ENCODE measurements around the gene YIF1B. TPM values are rescaled to one million over a fixed set of nuclear protein-coding genes. Genes with fewer than 3 reads are reported as not detected.
A peak's percentile ranks its signal among the peaks of the same experiment; 100 is the strongest.

The YIF1B gene
- total and polyA plus RNA-seq, 9 of the 15 experiments (the other 6 are each of a cell fraction or from before 2014, with no cell fraction given), result 8.5 to 586 (median 323) TPM

- peaks cover 5% of the 10 kb centered on the region for H3K9me1 ChIP-seq (ENCODE audit: control insufficient read depth, insufficient read depth, low read length)
- H3K79me2 ChIP-seq (ENCODE audit: control insufficient read depth, insufficient read depth, low read length), result peaks cover 53% of the 10 kb centered on the region
- H2AFZ ChIP-seq (ENCODE audit: low read depth, low read length), result no peak overlapping the region
- H3K9ac ChIP-seq (ENCODE audit: insufficient read depth in 1 of 2, low read depth in 2 of 2, low read length in 2 of 2), result peak overlapping the region in 1 of 2 experiments; percentile 61; a peak in 2 of 4 replicates
- BruUV-seq (replicated peaks), result TSS peak; percentile 3
- intact Hi-C loops (cut with micrococcal nuclease) (no loop called here), in situ Hi-C loops (cut with MboI) (no loop called here)
- H3K4me1 ChIP-seq (replicated peaks in 1 of 2; ENCODE audit: control insufficient read depth in 2 of 2, insufficient read depth in 2 of 2, low read length in 2 of 2), result peaks cover 27 to 59% of the 10 kb centered on the region in 2 experiments
- 88% methylated on average over 22 of the region's 24 CpGs for WGBS (ENCODE audit: insufficient coverage, low coverage, missing lambda C conversion rate)
- no peak overlapping the region for H3K4me2 ChIP-seq (ENCODE audit: insufficient read depth, low read length)
- H3K27ac ChIP-seq (ENCODE audit: extremely low read depth, low read depth, low read length), result no peak overlapping the region
- no peak overlapping the region for H3K4me3 ChIP-seq
- H3K36me3 ChIP-seq (ENCODE audit: control insufficient read depth, insufficient read depth, low read length), result peaks cover 83% of the 10 kb centered on the region
- H3K27me3 ChIP-seq (ENCODE audit: control insufficient read depth in 2 of 2, insufficient read depth in 2 of 2, low read length in 2 of 2), result no peaks in the 10 kb centered on the region
- ChIA-PET CTCF (ENCODE audit: low intra/inter-chr PET ratio) (no interaction called here), POLR2A (no interaction called here)
- TF ChIP-seq POLR2G (IDR thresholded peaks at IDR 0.05; ENCODE audit: low read depth, low read length) (peak; percentile 29; the same call in 1 of the 2 replicates), RB1 (IDR thresholded peaks at IDR 0.05; ENCODE audit: low read depth) (no peak)
- no peak for FAIRE-seq
- H3K9me3 ChIP-seq (replicated peaks; ENCODE audit: control insufficient read depth, insufficient read depth, low read depth, low read length), result no peaks in the 10 kb centered on the region
- no peak for ATAC-seq
- no peak for DNase-seq (ENCODE audit: extremely low read depth in 1 of 4, low spot score in 3 of 4)
- peaks cover 5% of the 10 kb centered on the region; the same call in 1 of the 2 replicates for H4K20me1 ChIP-seq (replicated peaks; ENCODE audit: control insufficient read depth, insufficient read depth, low read length)
These were observed 6.7 kb downstream of the YIF1B start for GRCh38 chr19:38308926-38309614.

DNA sequence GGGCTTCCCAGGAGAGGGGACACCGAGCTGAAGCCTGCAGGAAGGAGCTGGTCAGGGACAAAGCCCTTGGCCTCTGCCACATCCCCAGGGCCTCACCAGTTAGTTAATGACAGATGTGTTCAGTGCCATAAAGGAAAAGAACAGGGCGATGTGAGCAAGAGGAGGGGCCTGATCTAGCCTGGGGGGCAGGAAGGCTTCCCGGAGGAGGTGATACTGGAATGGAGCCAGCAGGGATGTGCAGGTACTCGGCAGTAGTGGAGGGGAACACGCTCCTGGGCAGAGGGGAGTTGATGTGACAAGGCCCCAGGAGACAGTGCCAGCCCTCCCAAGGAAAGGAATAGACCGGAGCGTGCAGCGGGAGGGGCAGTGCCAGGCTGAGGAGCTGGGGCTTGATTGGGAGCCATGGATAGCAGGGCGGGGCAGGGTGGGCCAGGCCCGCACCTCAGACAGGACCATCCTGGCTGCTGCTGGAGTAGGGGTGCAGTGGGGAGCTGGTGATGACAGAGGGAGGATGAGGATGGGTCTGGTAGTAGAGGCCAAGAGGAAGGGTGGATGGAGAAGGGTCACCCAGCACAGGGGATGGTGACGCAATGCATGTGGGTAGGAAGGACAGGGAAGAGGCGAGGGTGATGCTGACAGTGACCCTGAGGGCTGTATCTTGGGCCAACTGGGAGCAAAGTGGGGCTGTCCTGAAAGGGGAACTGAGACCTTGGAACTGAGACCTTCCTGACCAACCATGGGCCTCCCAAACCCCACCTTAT is 7.6 kb downstream of the YIF1B start:
- WGBS (ENCODE audit: insufficient coverage, low coverage, missing lambda C conversion rate), result 90% methylated on average over 11 of the region's 12 CpGs
- H3K27ac ChIP-seq (ENCODE audit: extremely low read depth, low read depth, low read length), result no peak overlapping the region
- no TSS peak for BruUV-seq (replicated peaks)
- H3K79me2 ChIP-seq (ENCODE audit: control insufficient read depth, insufficient read depth, low read length), result peaks cover 45% of the 10 kb centered on the region
- no peak overlapping the region for H2AFZ ChIP-seq (ENCODE audit: low read depth, low read length)
- no peaks in the 10 kb centered on the region for H3K9me3 ChIP-seq (replicated peaks; ENCODE audit: control insufficient read depth, insufficient read depth, low read depth, low read length)
- ChIA-PET POLR2A (no interaction called here), CTCF (ENCODE audit: low intra/inter-chr PET ratio) (no interaction called here)
- intact Hi-C loops (cut with micrococcal nuclease), result no loop called here
- H3K4me2 ChIP-seq (ENCODE audit: insufficient read depth, low read length), result no peak overlapping the region
- DNase-seq (ENCODE audit: extremely low read depth in 1 of 4, low spot score in 3 of 4) (no peak), ATAC-seq (no peak), FAIRE-seq (no peak)
- no peaks in the 10 kb centered on the region for H3K27me3 ChIP-seq (ENCODE audit: control insufficient read depth in 2 of 2, insufficient read depth in 2 of 2, low read length in 2 of 2)
- no peak overlapping the region for H3K4me3 ChIP-seq
- peaks cover 86% of the 10 kb centered on the region for H3K36me3 ChIP-seq (ENCODE audit: control insufficient read depth, insufficient read depth, low read length)
- peaks cover 5% of the 10 kb centered on the region; the same call in 1 of the 2 replicates for H4K20me1 ChIP-seq (replicated peaks; ENCODE audit: control insufficient read depth, insufficient read depth, low read length)
- peaks cover 26 to 68% of the 10 kb centered on the region in 2 experiments for H3K4me1 ChIP-seq (replicated peaks in 1 of 2; ENCODE audit: control insufficient read depth in 2 of 2, insufficient read depth in 2 of 2, low read length in 2 of 2)
- in situ Hi-C loops (cut with MboI), result no loop called here
- H3K9ac ChIP-seq (ENCODE audit: insufficient read depth in 1 of 2, low read depth in 2 of 2, low read length in 2 of 2), result peak overlapping the region in 1 of 2 experiments; percentile 58; a peak in 2 of 4 replicates
- H3K9me1 ChIP-seq (ENCODE audit: control insufficient read depth, insufficient read depth, low read length), result peaks cover 5% of the 10 kb centered on the region
- TF ChIP-seq, protein P1, sequence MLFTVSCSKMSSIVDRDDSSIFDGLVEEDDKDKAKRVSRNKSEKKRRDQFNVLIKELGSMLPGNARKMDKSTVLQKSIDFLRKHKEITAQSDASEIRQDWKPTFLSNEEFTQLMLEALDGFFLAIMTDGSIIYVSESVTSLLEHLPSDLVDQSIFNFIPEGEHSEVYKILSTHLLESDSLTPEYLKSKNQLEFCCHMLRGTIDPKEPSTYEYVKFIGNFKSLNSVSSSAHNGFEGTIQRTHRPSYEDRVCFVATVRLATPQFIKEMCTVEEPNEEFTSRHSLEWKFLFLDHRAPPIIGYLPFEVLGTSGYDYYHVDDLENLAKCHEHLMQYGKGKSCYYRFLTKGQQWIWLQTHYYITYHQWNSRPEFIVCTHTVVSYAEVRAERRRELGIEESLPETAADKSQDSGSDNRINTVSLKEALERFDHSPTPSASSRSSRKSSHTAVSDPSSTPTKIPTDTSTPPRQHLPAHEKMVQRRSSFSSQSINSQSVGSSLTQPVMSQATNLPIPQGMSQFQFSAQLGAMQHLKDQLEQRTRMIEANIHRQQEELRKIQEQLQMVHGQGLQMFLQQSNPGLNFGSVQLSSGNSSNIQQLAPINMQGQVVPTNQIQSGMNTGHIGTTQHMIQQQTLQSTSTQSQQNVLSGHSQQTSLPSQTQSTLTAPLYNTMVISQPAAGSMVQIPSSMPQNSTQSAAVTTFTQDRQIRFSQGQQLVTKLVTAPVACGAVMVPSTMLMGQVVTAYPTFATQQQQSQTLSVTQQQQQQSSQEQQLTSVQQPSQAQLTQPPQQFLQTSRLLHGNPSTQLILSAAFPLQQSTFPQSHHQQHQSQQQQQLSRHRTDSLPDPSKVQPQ (CRISPR knock-in tag; IDR thresholded peaks at IDR 0.05; ENCODE audit: borderline replicate concordance), result no peak
- no peak for TF ChIP-seq ZNF785 (CRISPR knock-in tag; IDR thresholded peaks at IDR 0.05)
- TF ChIP-seq MTA2 (IDR thresholded peaks at IDR 0.05; ENCODE audit: low read depth), result no peak
- TF ChIP-seq, protein P2, sequence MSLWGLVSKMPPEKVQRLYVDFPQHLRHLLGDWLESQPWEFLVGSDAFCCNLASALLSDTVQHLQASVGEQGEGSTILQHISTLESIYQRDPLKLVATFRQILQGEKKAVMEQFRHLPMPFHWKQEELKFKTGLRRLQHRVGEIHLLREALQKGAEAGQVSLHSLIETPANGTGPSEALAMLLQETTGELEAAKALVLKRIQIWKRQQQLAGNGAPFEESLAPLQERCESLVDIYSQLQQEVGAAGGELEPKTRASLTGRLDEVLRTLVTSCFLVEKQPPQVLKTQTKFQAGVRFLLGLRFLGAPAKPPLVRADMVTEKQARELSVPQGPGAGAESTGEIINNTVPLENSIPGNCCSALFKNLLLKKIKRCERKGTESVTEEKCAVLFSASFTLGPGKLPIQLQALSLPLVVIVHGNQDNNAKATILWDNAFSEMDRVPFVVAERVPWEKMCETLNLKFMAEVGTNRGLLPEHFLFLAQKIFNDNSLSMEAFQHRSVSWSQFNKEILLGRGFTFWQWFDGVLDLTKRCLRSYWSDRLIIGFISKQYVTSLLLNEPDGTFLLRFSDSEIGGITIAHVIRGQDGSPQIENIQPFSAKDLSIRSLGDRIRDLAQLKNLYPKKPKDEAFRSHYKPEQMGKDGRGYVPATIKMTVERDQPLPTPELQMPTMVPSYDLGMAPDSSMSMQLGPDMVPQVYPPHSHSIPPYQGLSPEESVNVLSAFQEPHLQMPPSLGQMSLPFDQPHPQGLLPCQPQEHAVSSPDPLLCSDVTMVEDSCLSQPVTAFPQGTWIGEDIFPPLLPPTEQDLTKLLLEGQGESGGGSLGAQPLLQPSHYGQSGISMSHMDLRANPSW (CRISPR knock-in tag; IDR thresholded peaks at IDR 0.05), result no peak
- TF ChIP-seq CEBPB (tag; IDR thresholded peaks at IDR 0.05), result peak; percentile 36; the same call in 1 of the 2 replicates
- no peak for TF ChIP-seq FOXK1 (CRISPR knock-in tag; IDR thresholded peaks at IDR 0.05; ENCODE audit: borderline replicate concordance)
- no peak for TF ChIP-seq MCM3 (IDR thresholded peaks at IDR 0.05)

All from K562 (cell line).